Gastrocnemius medialis (tissue), 4 donors: ENCODE results near the gene DNAJC18.

Experiments
- CTCF ChIP-seq, 5 experiments: fragments of 450-650 bp in 3 of 5; fragments of 200-600 bp in 2 of 5; sonication (generic) in 2 of 5; IDR thresholded peaks in 4 of 5; conservative IDR thresholded peaks in 1 of 5; 1 replicate in 4 of 5; 2 replicates in 1 of 5; pipeline ENCODE4 v1.5.1; 2016 to 2019; ENCODE audit warnings: antibody characterized with exemption in 5 of 5, mild to moderate bottlenecking in 3 of 5, moderate library complexity in 3 of 5
- POLR2A ChIP-seq, 2 donors: fragments of 450-650 bp; IDR thresholded peaks; one replicate each; pipeline ENCODE4 v1.6.1; 2017; ENCODE audit warnings: antibody characterized with exemption in 2 of 2, mild to moderate bottlenecking in 2 of 2, moderate library complexity in 2 of 2

DNA sequence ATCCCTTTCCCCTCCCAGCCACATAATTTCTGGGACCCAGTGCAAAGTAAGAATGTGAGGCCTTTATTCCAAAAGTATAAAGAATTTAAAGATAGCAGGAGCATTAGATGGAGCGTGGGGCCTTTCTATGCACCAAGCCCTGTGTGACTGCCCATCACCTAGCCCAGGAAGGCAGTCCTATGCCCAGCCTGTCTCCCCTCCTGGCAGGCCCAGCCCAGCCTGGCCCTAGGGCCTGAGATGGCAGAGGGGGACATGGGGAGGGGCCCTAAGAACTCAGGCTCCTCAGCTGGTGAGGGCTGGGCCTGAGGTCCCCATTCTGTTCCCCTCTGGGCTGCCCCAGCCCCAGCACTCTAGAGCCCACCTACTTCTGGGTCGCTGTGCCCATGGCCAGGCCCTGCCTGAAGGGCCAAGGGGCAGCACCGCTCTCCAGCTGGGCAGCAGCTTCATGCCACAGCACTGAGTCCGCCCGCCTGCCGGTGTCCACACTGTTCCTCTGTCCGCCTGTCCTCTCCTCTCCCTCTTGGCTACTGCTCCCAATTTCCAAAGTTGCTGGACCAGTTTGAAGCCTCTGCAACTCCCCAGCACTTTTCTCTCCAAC lies 55.2 kb downstream of the DNAJC18 start:
- no peak for TF ChIP-seq POLR2A (IDR thresholded peaks at IDR 0.05)
- no peak for TF ChIP-seq CTCF (IDR thresholded peaks at IDR 0.05 in 4 of 5, conservative IDR thresholded peaks at IDR 0.05 in 1 of 5)
